GM18909 (cell line): ENCODE measurements around the gene LCN10.
"Not testable (repeated sequence)": the region's sequence is repeated elsewhere in the genome, so short reads cannot be mapped to it uniquely, and the experiment has no call there.

Source experiments
- ATAC-seq: cut with Tn5 transposase; IDR thresholded peaks from one replicate; pipeline ENCODE4 v1.9.1; 2021; ENCODE audit warnings: mild to moderate bottlenecking; ENCODE audit not compliant: unreplicated experiment, poor library complexity

Gene LCN10

GRCh38 chr9:136742591-136743391, at the start of gene LCN10:
Gene LCN10, minus strand, starts transcription at chr9:136742940. Its CDS starts 37 bp downstream, at chr9:136742903.
- no peak for ATAC-seq

- ATAC-seq: peak; percentile 11
Observed at GRCh38 chr9:136791516-136792276, 49.0 kb upstream of the LCN10 start.

- peak; percentile 85 for ATAC-seq
Observed at GRCh38 chr9:136790640-136791515, 48.1 kb upstream of the LCN10 start, which contains the start of gene TMEM141. Gene TMEM141, plus strand, starts transcription at chr9:136791344. Its CDS starts 27 bp downstream, at chr9:136791371.

- ATAC-seq: no peak
Observed at GRCh38 chr9:136789523-136789937, 46.8 kb upstream of the LCN10 start.

- ATAC-seq: not testable (repeated sequence)
Observed at GRCh38 chr9:136788644-136789522, 46.1 kb upstream of the LCN10 start.

- ATAC-seq: no peak
Observed at GRCh38 chr9:136787690-136788400, 45.1 kb upstream of the LCN10 start.

GRCh38 chr9:136786983-136787382, 44.2 kb upstream of the LCN10 start:
- not testable (repeated sequence) for ATAC-seq

GRCh38 chr9:136786451-136786850, 43.7 kb upstream of the LCN10 start:
- ATAC-seq: no peak

- not testable (repeated sequence) for ATAC-seq
Observed at GRCh38 chr9:136785565-136786355, 43.0 kb upstream of the LCN10 start.

- no peak for ATAC-seq
Observed at GRCh38 chr9:136784997-136785361, 42.2 kb upstream of the LCN10 start.

- no peak for ATAC-seq
Observed at GRCh38 chr9:136784249-136784996, 41.7 kb upstream of the LCN10 start.

GRCh38 chr9:136782452-136782851, 39.7 kb upstream of the LCN10 start:
- no peak for ATAC-seq

- no peak for ATAC-seq
Observed at GRCh38 chr9:136779808-136780207, 37.1 kb upstream of the LCN10 start.

GRCh38 chr9:136777359-136777758, 34.6 kb upstream of the LCN10 start:
- no peak for ATAC-seq

- ATAC-seq: no peak
Observed at GRCh38 chr9:136776947-136777346, 34.2 kb upstream of the LCN10 start.

GRCh38 chr9:136775191-136775590, 32.5 kb upstream of the LCN10 start:
- no peak for ATAC-seq

- ATAC-seq: no peak
Observed at GRCh38 chr9:136774416-136775045, 31.8 kb upstream of the LCN10 start.
